Right lung (tissue), 5 donors: Measurements from ENCODE around the gene BST1. TPM values are rescaled to one million over a fixed set of nuclear protein-coding genes. Genes with fewer than 3 reads are reported as not detected.

ENCODE experiments used
- DNase-seq, 2 donors: peaks; one replicate each; pipeline ENCODE4 v3.0.0-alpha.2; 2013
- polyA plus RNA-seq, 5 donors: library from polyadenylated mRNA; unstranded; fragments of 120-200 nt; gene quantifications; one replicate each; pipeline versions ENCODE4 v1.2.1 to v1.2.3, GENCODE V29; 2013; ENCODE audit warnings: inconsistent platforms in 1 of 5, low replicate concordance in 1 of 5; ENCODE audit not compliant: insufficient read length in 5 of 5, insufficient read depth in 1 of 5

Gene BST1
- polyA plus RNA-seq, 5 donors: 3.2 to 5.4 (median 3.9) TPM

- no peak for DNase-seq
Observed at GRCh38 chr4:15674926-15675325, 27.9 kb upstream of the BST1 start.

DNA sequence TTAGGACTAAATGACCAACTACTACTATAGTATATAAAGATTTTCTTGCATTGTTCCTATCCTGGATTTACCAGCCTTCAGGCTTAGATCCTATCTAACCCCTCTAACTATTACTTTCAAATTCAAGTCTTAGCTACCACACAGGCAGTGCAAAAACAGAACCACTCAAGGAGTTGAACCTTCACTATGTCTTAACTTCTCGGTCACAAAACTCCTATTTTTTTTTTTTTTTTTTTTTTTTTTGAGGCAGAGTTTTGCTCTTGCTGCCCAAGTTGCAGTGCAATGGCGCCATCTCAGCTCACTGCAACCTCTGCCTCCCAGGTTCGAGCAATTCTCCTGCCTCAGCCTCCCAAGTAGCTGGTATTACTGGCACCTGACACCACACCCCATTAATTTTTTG, 27.5 kb upstream of the BST1 start:
- no peak for DNase-seq

- no peak for DNase-seq
Observed at GRCh38 chr4:15676039-15676438, 26.8 kb upstream of the BST1 start.

DNA sequence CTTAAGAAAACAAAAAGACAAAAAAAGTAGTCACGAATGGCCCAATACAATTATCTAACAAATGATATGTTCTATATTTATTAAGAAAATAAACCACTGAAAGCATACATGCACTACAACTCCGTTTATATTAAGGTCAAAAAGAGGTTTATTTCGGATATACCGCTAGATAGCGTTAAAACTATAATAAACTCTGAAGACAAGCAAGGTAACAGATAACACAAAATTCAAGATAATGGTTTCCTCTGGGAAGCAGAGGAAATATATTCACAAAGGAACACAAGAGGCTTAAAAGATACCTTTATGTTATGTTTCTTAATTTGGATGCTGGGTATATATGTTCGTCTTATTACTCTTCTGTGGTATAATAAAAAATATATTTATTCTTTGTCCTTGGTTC, 26.0 kb upstream of the BST1 start:
- no peak for DNase-seq

GRCh38 chr4:15677507-15677988, 25.3 kb upstream of the BST1 start:
- DNase-seq: no peak

DNA sequence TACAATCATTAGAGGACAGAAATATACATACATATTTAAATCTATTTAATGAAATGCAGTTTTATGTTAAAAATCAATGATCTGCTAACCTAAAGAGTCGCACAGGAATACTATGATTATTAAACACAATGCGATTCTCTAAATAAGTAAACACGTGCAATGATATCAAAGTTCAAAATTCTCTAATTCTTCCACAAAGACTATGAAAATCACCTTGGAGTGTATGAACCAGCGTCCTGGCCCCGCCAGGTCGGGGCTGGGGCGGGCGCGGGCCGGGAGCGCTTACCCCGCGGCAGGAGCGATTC, 21.8 kb upstream of the BST1 start:
- no peak for DNase-seq

GRCh38 chr4:15681372-15682241, 21.3 kb upstream of the BST1 start, which contains the start of gene FAM200B:
FAM200B (plus strand) TSS chr4:15681827; CDS start chr4:15686978, 5,151 bp downstream.
- DNase-seq: peak; percentile 98 to 99

- no peak for DNase-seq
Observed at GRCh38 chr4:15682242-15683142, 20.4 kb upstream of the BST1 start.

DNA sequence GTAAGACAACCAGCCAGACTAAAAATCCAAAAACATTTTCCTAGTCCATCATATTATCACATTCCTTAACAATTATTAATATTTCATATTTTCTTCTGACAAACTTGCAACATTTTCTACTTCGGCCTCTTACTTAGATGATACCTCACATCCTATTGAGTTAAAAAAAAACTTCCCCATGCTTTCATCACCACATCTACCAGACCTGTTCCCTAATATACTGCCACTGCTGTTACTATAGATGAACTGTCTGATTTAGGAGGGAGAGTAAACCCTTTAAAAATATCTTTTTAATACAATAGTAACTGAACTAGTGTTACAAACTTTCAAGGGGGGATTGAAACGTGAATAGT, 19.7 kb upstream of the BST1 start:
- no peak for DNase-seq

GRCh38 chr4:15684498-15684897, 18.4 kb upstream of the BST1 start:
- DNase-seq: no peak

DNA sequence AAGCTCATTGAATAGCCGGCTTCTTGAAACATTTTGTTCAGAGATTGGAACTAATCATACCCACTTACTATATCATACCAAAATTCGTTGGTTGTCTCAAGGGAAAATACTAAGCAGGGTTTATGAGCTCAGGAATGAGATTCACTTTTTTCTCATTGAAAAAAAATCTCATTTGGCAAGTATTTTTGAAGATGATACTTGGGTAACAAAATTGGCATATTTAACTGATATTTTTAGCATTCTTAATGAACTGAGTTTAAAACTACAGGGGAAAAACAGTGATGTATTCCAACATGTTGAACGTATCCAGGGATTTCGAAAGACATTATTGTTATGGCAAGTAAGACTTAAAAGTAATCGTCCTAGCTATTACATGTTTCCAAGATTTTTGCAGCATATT, 14.8 kb upstream of the BST1 start:
- no peak for DNase-seq

GRCh38 chr4:15689540-15689939, 13.3 kb upstream of the BST1 start:
- no peak for DNase-seq

GRCh38 chr4:15690020-15690809, 12.7 kb upstream of the BST1 start:
- no peak for DNase-seq

DNA sequence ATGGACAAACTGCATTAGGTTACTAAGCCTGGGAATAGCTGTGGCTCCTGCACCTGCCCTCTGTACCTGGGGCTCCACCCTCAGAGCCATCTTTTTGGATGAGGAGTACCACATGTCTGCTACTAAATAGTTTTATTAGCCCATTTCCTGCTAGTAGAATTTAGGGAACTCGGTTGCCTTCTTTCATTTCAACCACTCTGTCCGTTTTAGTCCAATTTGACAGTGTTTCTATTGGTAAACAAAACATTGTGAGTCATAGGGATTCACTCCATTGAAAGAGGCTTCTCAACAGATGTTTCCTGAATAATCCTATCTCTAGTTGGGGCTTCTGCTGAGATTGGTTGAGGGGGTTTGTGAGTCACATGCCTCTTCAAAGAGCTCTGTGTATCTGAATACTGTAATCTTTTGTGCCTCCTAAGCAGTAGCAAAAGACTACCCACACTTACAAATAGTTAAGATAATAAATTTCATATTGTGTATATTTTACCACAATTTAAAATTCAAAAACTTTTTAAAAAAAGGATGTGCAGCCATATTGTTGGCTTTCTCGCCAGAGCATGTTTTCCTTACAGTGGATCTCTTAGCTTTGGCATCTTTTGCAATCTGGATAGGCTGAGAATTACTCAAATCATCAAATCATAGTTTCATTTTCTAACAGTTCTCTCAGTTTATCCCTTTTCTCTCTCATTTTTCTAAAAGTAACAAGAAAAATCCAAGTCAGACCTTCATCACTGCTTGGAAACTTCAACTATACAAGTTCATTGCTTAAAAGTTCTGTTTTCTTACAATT, 11.3 kb upstream of the BST1 start:
- DNase-seq: no peak

- no peak for DNase-seq
Observed at GRCh38 chr4:15692602-15693001, 10.3 kb upstream of the BST1 start.

DNA sequence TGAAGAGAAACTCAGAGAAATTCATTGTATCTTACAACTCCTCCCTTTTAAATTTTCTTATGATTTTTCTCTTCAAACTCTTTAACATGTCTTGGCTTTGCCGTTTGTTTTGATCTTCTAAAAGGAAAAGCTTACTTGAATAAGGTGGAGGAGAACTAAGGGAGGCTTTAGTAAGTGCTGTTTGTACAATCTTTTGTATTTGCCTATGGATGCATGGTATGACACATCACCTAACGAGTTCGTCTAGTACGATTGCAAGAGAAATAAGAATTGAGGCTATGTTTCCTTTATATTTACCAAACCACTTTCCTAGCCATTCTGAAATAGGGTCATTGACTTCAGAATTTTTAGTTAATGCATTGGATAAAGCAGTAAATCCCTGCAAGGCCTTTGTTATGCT, 8.4 kb upstream of the BST1 start:
- no peak for DNase-seq

DNA sequence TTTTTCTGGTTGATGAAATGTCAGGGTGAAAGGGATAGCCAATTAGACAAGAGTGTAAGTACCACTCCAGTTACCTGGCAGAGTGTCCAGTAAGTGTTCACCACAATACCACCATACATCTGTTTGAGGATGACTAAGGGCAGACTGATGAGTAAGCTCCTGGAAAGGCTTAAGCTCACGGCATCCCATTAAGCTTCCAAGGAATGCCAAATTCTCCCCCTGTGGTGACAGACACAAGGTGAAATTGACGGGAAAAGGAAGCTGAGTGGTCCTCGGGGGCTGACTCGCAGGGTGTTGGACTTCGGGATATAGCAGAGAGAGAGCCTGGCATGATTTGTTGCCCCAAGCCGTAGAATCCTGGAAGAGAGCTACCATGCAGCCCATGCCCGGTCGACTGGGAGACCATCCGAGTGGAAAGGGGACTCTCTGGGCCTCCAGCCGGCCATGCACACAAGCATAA, 7.6 kb upstream of the BST1 start:
- DNase-seq: no peak

DNA sequence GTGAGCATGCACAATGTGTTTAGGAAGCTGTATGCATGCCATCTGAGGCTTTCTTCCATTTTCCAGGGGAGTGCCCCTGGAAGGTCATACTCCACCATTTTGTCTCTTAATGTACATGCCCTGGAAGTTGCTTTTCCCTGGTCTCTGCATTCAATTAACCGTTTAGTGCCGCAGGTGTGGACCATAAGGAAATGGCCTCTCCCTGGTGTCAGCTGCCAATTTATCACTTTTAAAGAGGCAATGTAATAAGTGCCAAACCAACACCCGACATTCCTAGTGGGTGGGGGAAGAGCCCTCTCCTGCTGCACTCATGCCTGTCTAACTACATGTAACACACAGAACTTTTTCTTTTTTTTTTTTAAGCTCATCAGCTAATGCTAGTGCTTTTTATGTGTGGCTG, 7.1 kb upstream of the BST1 start:
- no peak for DNase-seq

DNA sequence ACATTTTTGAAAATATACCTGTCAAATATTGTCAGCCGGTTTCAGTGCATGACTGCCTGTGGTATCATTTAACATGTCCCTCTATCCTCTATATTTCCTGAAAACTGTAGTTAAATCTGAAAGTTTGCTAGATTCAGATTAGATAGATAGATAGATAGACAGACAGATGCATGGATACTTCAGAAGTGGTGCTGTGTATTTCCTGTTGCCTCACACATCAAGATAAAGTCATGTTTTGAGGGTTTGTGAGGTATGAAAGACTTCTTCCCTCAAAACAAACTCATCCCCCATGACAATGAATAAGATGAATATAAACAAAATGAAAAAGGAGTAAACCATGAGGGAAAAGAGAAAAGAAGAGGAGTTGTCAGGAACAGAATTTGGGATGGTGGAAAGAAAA, 6.0 kb upstream of the BST1 start:
- DNase-seq: no peak

DNA sequence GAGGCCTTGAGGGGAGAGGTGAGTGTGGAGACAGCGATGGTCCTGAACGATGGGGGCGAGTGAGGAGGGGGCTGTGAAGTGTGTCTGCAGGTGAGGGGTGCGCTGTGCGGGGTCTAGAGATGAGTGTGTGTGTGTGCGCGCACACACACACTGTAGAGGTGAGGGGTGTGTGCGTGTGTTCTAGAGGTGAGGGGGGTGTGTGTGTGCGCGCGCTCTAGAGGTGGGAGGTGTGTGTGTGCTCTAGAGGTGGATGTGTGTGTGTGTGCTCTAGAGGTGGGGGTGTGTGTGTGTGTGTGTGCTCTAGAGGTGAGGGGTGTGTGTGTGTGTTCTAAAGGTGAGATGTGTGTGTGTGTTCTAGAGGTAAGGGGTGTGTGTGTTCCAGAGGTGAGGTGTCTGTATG, 574 bp downstream of the BST1 start:
- DNase-seq: no peak

GRCh38 chr4:15704129-15704528, 1.3 kb downstream of the BST1 start:
- DNase-seq: no peak
